Islet precursor cell (in vitro differentiated cells): ENCODE data around the gene ORAI1.
"Not testable (repeated sequence)": the region's sequence is repeated elsewhere in the genome, so short reads cannot be mapped to it uniquely, and the experiment has no call there.

Source experiments
- DNase-seq: peaks from one replicate; pipeline ENCODE4 v3.0.0-alpha.2; 2018

ORAI1 gene

GRCh38 chr12:121626087-121626852 is at the start of gene ORAI1:
Gene ORAI1, plus strand, starts transcription at chr12:121626530.
- DNase-seq, result peak; percentile 99

DNA sequence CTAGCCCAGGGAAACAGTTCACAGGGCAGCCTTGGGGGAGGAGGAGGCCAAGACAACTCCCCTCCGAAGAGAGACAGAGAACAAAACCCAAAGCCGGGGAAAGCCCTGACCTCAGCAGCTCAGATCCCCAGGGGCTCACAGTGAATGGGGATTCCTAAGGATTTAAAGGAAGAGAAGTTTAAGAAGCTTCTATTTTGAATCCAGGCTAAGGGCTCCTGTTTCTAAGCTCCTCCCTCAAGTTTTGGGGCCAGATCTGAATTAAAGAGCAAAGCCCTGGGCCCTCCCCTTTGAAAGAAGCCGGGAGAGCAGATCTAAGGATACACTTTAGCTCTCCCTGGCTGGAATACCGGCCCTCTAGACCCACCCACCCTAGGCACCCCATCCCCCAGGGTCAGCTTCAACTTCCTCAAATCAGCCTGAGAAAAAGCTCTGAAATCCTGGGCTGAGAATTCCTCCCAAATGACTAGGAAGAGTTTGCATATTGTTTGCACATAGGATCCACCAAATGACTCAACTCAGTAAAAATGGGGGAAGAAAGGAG is 49.4 kb upstream of the ORAI1 start:
- DNase-seq, result peak; percentile 93

- DNase-seq, result peak; percentile 75
Measured at GRCh38 chr12:121577443-121578180, 48.7 kb upstream of the ORAI1 start.

DNA sequence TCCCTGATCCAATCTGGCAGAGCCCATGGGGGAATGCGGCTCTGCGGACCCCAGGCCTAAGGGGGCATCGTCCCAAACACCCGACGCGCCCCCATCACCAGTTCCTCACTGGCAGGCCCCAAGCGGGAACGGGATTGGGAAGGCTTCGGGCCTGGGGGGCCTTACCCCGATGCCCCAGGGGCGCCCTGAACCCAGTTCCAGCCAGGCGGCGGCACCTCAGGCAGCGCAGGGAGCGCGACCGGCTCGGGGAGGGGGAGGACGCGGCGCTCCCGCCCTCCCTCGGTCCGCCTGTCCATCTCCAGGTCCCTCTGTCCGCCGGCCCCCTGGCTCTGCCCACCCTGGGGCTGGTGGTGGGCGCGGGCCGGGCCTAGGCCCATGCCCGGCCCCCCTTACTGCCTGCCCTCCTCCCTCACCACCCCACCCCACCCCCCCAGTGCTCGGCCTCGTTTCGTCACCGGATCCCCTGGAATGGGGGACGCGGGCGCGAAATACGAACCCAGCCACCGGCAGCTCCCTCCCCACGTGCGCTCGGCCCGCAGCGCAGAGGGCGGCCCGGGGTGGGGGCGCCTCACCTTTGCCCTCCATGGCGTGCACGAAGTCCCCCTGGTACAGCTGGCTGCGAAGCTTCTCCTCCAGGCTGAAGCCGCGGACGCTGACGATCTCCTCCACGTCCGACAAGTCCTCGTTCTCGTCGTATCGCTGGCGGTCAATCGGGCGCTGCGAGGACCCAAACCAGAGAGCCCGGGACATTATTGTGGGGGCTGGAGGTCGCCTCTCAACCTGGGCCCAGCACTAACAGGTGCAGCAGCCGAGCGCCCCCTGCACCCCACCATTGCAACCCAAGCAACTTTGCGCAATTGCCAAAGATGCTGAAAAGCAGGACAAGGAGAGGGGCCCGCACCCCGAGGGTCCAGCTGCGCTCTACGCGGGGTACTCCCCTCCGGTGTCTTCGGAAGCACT is 47.8 kb upstream of the ORAI1 start:
- DNase-seq, result peak; percentile 81

GRCh38 chr12:121579190-121579791 is 47.0 kb upstream of the ORAI1 start:
- peak; percentile 75 for DNase-seq

GRCh38 chr12:121579981-121580868 is 46.1 kb upstream of the ORAI1 start:
- peak; percentile 93 for DNase-seq

GRCh38 chr12:121580959-121581685 is 45.2 kb upstream of the ORAI1 start, which contains the start of gene KDM2B:
Gene KDM2B, minus strand, starts transcription at chr12:121581023. Its CDS starts 112 bp downstream, at chr12:121580911.
- DNase-seq, result peak; percentile 83

DNA sequence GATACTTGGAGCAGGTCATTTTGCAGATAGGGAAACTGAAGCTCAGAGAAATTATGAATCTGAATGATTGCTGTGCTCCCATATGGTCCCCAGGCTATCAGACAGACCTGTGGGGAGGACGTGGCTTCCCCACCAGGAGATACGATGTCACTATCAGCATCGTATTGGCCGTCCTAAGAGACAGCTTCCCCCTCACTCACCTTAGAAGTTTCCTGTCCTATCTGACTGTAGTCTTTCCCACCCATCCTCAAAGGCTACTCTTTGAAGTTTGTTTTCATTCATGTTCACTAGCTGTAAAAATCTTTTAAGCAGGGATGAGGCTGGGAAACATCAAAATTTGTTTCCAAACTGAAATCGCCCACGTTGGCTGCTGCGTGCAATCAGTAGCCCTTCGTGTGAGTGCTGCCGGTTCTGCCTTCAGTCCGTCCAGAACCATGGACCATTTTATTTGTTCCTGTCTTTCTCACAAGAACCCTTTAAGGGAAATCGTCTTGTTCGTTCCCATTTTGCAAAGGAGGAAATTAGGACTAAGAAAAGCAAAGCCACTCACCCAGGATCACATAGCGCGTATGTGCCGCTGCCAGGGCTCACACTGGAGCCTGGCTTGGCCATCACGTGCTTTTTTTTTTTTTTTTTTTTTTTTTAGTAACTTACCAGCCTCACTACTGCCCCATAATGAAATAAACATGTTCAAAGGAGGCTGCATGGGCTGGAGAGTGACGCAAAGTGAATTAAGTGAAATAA is 44.5 kb upstream of the ORAI1 start:
- no peak for DNase-seq

GRCh38 chr12:121582583-121583333 is 43.6 kb upstream of the ORAI1 start:
- DNase-seq, result peak; percentile 94

GRCh38 chr12:121583334-121583661 is 43.0 kb upstream of the ORAI1 start:
- not testable (repeated sequence) for DNase-seq

GRCh38 chr12:121584885-121585284 is 41.4 kb upstream of the ORAI1 start:
- DNase-seq, result not testable (repeated sequence)

- DNase-seq, result no peak
Measured at GRCh38 chr12:121590476-121591143, 35.7 kb upstream of the ORAI1 start.

GRCh38 chr12:121592320-121592719 is 34.0 kb upstream of the ORAI1 start:
- peak; percentile 79 for DNase-seq

GRCh38 chr12:121595520-121595919 is 30.8 kb upstream of the ORAI1 start:
- no peak for DNase-seq

- DNase-seq, result no peak
Measured at GRCh38 chr12:121596526-121596925, 29.8 kb upstream of the ORAI1 start.

DNA sequence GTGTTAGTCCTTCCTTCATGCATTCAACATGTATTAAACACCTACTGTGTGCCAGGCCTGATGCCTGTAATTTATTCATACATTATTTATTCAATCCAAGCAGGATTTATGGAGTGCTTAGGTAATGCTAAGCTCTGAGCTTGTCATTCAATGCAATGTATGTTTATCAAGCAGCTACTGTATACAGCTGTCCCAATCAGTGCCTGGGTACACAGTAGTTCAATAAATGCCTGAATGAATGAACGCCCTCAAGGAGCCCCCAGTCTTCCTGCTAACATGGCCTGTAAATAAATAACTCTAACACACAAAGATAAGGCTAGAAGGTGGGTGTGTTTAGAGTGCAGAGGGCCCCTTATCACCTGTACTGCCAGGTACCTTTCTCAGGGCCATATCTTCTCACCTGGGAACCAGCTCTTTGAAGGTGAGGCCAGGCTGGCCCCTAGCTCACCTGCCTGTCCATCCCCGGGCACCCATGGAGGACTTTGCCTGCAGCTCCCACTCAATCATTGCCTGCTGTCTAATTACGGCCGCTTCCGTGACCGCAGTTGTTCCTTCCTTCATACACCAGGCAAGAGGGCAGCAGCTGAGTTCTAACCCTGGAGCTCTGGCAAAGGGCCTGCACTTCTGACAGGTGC is 25.5 kb upstream of the ORAI1 start:
- no peak for DNase-seq

DNA sequence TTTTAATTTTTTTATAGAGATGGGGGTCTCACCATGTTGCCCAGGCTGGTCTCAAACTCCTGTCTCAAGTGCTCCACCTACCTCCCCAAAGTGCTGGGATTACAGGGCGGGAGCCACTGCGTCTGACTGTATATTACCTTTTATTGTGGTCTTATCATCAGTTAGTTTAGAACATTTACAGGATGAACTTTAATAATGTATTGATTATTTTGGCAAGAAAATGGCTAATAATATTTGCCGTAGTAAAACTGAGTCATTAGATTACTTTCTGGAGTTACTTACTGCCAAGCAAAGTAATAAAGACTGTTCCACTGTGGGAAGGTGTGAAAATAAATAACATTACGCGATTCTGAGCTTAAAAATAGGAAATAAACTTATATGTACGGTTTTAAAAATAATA is 23.6 kb upstream of the ORAI1 start:
- DNase-seq, result no peak

DNA sequence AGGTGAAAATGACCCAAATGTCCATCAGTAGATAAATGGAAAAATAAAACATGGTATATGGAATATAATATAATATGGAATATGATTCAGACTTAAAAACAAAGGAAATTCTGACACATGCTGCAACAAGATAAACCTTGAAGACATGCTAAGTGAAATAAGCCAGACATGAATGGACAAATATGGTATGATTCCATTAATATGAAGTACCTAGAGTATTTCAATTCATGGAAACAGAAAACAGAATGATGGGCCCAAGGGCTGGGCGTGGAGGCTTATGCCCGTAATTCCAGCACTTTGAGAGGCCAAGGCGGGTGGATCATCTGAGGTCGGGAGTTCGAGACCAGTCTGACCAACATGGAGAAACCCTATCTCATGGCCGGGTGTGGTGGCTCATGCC is 22.7 kb upstream of the ORAI1 start:
- no peak for DNase-seq
